ENCODE data around the gene CHFR.
"Not testable (repeated sequence)": the region's sequence is repeated elsewhere in the genome, so short reads cannot be mapped to it uniquely, and the experiment has no call there.

The CHFR gene

DNA sequence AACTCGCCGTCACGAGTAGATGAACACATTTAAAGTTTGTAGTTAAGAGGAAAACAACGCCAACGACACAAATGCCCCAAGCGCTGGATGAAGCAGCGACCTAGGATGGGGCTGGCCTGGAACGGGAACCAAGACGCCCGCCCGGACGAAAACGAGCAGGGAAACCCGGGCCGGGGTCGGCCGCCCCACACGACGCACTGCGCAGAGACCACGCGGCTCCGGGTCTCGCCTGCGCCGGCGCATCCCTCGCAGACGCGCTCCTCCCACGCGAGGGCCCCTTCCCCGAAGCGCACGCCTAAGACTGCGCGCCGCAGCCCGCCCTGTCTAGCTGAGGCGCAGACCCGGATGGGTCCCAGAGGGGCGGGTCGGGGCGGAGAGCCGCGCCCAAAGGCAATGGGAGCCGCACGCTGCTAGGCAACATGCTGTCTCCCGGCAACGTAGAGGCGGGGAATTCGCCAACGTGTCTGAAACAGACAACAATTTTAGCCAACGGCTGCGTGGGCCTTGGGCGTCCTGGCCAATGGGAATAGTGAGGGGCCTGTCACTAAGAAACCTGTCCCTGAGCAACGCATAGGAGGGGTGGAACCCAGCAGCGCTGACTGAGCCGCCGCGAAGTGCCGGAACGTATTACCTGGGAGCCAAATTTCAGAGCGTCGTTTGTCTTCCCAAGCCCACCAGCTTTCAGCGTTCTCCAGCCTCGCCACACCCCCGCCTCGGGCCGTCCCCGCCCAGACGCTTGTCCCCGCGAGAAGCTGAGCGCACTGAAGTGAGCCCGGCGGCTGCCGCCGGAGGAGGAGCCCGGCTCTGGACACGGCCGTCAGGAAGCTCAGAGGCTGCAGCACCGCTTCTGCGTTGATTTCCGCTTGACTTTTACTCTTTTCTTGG is 21.0 kb upstream of the CHFR start:
- peak; percentile 70 for DNase-seq (ENCODE audit: insufficient read length)
- no peak for TF ChIP-seq TAF1 (IDR thresholded peaks at IDR 0.05; ENCODE audit: borderline replicate concordance, low read depth, low read length)
- TF ChIP-seq POLR2AphosphoS5 (IDR thresholded peaks at IDR 0.05; ENCODE audit: low read depth, low read length) = no peak
- FAIRE-seq = peak; percentile 65

DNA sequence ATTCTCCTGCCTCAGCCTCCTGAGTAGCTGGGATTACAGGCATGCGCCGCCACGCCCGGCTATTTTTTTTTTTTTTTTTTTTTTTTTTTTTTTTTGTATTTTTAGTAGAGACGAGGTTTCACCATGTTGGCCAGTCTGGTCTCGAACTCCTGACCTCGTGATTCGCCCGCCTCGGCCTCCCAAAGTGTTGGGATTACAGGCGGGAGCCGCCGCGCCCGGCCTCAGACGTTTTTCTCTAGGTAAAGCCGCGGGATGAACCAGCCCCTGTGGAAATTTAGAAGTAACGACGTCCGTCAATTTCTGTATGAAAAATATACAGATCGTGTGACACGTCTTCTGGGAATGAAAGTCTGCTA is 20.4 kb upstream of the CHFR start:
- FAIRE-seq; DNase-seq (ENCODE audit: insufficient read length): not testable (repeated sequence)

DNA sequence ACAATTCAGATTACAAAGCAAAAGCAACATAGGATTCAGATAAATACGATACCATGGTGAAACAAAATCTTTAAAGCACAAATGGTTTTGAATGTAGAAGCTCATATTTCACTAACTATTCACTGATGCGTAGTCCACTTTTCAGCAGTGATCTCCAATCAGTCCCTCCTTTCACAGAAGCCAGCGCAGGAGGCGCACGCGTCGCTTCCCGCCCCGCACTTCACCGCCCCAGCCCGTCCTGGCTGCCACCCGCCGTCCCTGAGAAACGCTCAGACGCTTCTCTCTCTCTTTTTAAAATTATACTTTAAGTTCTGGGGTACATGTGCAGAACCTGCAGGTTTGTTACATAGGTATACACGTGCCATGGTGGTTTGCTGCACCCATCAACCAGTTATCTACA is 19.8 kb upstream of the CHFR start:
- TF ChIP-seq POLR2AphosphoS5 (IDR thresholded peaks at IDR 0.05; ENCODE audit: low read depth, low read length) (no peak), POLR2A (IDR thresholded peaks at IDR 0.05; ENCODE audit: low read depth, low read length) (no peak), TAF1 (IDR thresholded peaks at IDR 0.05; ENCODE audit: borderline replicate concordance, low read depth, low read length) (no peak)
- no peak for FAIRE-seq
- DNase-seq (ENCODE audit: insufficient read length) = no peak

DNA sequence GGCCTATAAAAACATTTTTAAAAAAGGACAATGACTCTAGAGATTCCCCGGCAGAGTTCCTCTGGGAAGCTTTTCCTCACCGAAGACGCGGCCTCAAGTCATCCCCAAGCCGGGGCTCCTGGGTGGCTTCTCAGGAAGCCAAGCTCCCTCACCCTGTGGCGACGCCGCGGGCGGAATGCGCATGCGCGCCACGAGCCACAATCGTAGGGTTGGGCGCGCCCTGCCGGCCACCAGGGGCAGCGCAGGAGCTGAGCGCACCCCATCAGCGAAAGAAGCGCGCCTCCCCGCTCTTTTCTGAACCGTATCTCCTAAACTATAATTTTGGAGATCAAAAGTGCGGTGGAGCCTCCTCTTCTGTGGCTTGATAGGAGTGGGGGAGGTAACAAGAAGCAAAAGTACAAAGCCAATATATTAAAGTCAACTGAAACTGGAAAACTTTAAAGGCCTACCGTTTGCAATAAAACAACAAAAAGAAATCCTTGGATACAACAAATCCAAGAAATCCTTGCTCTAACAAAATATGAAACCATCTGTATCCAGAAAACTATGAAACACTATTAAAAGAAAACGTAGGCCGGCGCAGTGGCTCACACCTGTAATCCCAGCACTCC is 17.4 kb upstream of the CHFR start:
- peak; percentile 55 for DNase-seq (ENCODE audit: insufficient read length)
- no peak for FAIRE-seq
- no peak for TF ChIP-seq TAF1 (IDR thresholded peaks at IDR 0.05; ENCODE audit: borderline replicate concordance, low read depth, low read length)
- TF ChIP-seq POLR2AphosphoS5 (IDR thresholded peaks at IDR 0.05; ENCODE audit: low read depth, low read length) = no peak
- no peak for TF ChIP-seq POLR2A (IDR thresholded peaks at IDR 0.05; ENCODE audit: low read depth, low read length)

DNA sequence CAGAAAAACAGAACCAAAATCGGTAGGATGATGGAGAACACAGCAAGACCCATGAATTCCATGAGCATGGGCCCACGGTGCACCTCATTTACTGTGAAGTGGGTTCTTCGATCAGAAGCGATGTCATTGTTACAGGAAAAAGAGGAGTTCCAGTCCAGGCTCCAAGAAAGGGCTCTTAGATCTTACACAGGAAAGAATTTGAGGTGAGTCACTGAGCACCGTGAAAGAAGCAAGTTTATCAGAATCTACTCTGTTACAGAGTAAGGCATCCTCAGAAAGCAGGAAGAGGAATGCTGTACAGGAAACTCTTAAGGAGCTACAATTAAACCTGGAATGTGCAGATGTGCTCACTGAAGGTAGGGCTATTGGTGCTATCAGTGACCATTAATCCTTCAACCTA is 11.6 kb upstream of the CHFR start:
- TF ChIP-seq POLR2A (IDR thresholded peaks at IDR 0.05; ENCODE audit: low read depth, low read length) (no peak), POLR2AphosphoS5 (IDR thresholded peaks at IDR 0.05; ENCODE audit: low read depth, low read length) (no peak), TAF1 (IDR thresholded peaks at IDR 0.05; ENCODE audit: borderline replicate concordance, low read depth, low read length) (no peak)
- FAIRE-seq (no peak), DNase-seq (ENCODE audit: insufficient read length) (no peak)

DNA sequence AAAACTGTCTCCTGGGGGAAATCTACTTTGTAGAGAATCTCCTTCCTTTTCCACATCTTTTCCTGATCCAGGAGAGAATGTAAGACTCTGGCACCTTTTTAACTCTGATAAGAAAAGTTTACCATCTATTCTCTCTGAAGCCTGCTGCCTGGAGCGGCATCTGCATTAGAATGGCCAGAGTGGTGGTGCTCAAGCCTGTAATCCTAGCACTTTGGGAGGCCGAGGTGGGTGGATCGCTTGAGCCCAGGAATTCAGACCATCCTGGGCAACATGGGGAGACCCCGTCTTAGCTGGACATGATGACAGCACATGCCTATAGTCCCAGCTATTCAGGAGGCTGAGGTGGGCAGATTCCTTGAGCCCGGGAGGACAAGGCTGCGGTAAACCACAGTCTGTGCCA is 1.4 kb upstream of the CHFR start:
- DNase-seq (ENCODE audit: insufficient read length) = no peak
- TF ChIP-seq TAF1 (IDR thresholded peaks at IDR 0.05; ENCODE audit: borderline replicate concordance, low read depth, low read length) = no peak
- TF ChIP-seq POLR2AphosphoS5 (IDR thresholded peaks at IDR 0.05; ENCODE audit: low read depth, low read length) = no peak
- no peak for TF ChIP-seq POLR2A (IDR thresholded peaks at IDR 0.05; ENCODE audit: low read depth, low read length)
- no peak for FAIRE-seq

DNA sequence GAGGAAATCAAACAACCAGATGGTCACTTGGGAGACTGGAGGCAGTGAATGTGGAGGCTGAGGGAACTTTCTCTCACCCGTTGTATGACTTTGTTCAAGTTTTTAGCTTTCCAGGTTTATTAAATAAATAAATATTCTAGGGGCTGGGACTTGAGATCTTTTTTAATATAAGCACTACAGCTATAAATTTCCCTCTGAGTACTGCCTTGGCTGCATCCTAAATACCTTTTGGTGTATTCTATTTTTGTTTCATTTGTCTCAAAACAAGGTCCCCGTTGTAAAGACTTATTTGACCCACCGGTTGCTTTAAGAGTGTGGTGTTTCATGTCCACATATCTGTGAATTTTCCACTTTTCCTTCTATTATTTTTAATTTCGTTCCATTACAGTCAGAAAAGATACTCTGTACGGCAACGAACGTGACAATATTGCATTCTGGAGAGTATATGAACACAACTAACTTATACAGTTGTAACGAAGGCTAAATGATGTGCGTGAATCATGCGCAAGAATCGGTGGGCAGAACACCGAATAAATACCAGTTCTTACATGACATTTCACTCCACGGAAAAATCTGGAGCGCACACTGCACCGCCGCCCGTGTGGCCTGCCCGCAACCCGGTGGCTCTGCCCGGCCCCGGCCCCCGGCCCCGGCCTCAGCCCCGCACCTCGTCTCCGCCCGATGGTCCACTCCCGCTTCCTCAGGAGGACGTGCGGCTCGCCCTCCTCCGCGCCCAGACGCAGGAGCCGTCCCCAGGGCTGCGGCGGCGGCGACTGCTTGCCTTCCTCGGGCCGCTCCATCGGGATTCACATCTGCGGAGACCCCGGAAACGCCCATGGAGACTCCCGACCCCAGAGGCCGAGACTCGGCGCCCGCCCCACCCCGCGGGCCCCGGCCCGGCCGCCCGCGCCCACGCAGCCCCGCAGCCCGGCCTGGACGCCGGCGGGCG is 602 bp downstream of the CHFR start:
- TF ChIP-seq POLR2AphosphoS5 (IDR thresholded peaks at IDR 0.05; ENCODE audit: low read depth, low read length) = no peak
- TF ChIP-seq TAF1 (IDR thresholded peaks at IDR 0.05; ENCODE audit: borderline replicate concordance, low read depth, low read length) = no peak
- DNase-seq (ENCODE audit: insufficient read length) = peak; percentile 40
- FAIRE-seq = no peak

DNA sequence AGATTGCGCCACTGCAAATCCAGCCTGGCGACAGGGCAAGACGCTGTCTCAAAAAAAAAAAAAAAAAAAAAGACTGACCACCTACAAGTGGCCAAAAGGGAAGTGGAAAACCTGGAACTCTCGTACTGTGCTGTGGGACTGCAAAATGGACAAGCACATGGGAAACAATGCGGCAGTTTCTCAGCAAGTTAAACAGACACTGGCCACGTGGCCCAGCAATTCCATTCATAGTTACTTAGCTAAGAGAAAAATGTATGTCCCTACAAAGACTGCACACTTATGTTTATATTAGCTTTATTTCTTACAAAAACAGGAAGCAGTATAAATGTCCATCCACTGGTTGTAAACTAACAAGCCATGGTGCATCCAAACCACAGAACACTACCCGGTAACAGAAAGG is 5.6 kb downstream of the CHFR start:
- no peak for FAIRE-seq
- no peak for TF ChIP-seq POLR2AphosphoS5 (IDR thresholded peaks at IDR 0.05; ENCODE audit: low read depth, low read length)
- no peak for TF ChIP-seq POLR2A (IDR thresholded peaks at IDR 0.05; ENCODE audit: low read depth, low read length)
- no peak for TF ChIP-seq TAF1 (IDR thresholded peaks at IDR 0.05; ENCODE audit: borderline replicate concordance, low read depth, low read length)
- DNase-seq (ENCODE audit: insufficient read length) = no peak

DNA sequence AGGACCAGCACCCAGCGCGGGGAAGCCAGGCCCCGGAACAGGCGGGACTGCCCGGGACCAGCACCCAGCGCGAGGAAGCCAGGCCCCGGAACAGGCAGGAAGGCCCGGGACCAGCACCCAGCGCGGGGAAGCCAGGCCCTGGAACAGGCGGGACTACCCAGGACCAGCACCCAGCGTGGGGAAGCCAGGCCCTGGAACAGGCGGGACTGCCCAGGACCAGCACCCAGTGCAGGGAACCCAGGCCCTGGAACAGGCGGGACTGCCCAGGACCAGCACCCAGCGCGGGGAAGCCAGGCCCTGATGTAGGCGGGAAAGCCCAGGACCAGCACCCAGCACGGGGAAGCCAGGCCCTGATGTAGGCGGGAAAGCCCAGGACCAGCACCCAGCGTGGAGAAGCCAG is 12.8 kb downstream of the CHFR start:
- DNase-seq (ENCODE audit: insufficient read length); FAIRE-seq: not testable (repeated sequence)

DNA sequence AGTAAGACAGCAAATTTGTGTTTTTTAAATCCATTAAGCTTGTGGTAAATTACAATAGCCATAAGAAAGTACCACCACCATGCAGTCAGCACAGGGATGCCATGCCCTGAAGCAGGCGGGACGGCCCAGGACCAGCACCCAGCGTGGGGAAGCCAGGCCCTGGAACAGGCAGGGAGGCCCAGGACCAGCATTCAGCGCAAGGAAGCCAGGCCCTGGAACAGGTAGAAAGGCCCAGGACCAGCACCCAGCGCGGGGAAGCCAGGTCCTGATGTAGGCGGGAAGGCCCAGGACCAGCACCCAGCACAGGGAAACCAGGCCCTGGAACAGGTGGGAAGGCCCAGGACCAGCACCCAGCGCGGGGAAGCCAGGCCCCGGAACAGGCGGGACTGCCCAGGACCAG is 13.2 kb downstream of the CHFR start:
- FAIRE-seq (no peak), DNase-seq (ENCODE audit: insufficient read length) (no peak)
- no peak for TF ChIP-seq POLR2AphosphoS5 (IDR thresholded peaks at IDR 0.05; ENCODE audit: low read depth, low read length)
- TF ChIP-seq POLR2A (IDR thresholded peaks at IDR 0.05; ENCODE audit: low read depth, low read length) = no peak
- no peak for TF ChIP-seq TAF1 (IDR thresholded peaks at IDR 0.05; ENCODE audit: borderline replicate concordance, low read depth, low read length)

DNA sequence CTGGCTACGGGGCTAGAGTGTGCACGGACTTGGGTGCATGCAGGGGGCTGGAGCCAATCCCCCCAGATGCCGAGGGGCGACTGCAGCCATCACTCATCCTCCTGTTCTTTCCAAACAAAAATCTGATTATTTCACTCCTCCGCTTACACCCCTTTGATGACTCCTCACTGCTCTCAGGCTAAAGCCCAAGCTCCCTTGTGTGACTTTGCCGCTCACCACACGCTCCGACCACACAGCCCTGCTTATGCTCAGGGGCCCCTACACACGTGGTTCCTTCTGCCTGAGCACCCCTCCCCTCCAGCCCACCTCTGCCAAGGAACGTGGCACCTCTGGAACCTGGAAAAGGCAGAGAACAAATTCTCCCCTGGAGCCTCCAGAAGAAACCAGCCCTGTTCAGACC is 13.7 kb downstream of the CHFR start:
- FAIRE-seq (no peak), DNase-seq (ENCODE audit: insufficient read length) (no peak)
- TF ChIP-seq TAF1 (IDR thresholded peaks at IDR 0.05; ENCODE audit: borderline replicate concordance, low read depth, low read length) = no peak
- TF ChIP-seq POLR2AphosphoS5 (IDR thresholded peaks at IDR 0.05; ENCODE audit: low read depth, low read length) = no peak
- no peak; the same call in 1 of the 2 replicates for TF ChIP-seq POLR2A (IDR thresholded peaks at IDR 0.05; ENCODE audit: low read depth, low read length)

DNA sequence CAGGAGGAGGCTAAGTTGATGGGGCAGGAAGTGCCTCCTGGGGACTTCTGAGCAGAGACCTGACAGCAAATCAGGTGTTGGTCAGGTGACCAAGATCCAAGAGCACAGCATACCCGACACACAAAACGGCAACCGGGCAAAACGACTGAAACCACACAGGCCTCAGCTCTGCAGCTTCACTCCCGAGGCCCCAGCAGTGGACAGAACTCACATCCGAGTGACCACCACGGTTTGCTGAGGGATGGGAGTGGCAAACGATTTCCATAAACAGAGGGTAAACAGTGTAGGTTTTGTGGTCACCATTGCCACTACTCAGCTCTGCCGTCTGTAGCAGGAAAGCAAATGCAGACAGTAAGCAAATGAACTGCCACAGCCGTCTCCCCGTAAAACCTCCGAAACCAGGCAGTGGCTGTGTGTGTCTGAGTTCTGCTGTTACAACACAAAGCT is 14.4 kb downstream of the CHFR start:
- TF ChIP-seq TAF1 (IDR thresholded peaks at IDR 0.05; ENCODE audit: borderline replicate concordance, low read depth, low read length) = no peak
- TF ChIP-seq POLR2A (IDR thresholded peaks at IDR 0.05; ENCODE audit: low read depth, low read length) = no peak
- no peak for TF ChIP-seq POLR2AphosphoS5 (IDR thresholded peaks at IDR 0.05; ENCODE audit: low read depth, low read length)
- FAIRE-seq = no peak

More for the DNA sequence above, 14.4 kb downstream of the CHFR start:
- DNase-seq (ENCODE audit: insufficient read length) = no peak

Measured in GM12892 (cell line).